Fibroblast of mammary gland (primary cell): Measurements from ENCODE around the gene ID2.
"Not testable (repeated sequence)": the region's sequence is repeated elsewhere in the genome, so short reads cannot be mapped to it uniquely, and the experiment has no call there.

ENCODE experiments used
- DNase-seq: peaks from one replicate; pipeline ENCODE4 v3.0.0-alpha.2; 2010; ENCODE audit warnings: low read depth
- H3K4me3 ChIP-seq: 2 replicates; pipeline ENCODE4 v1.5.1; 2011; ENCODE audit warnings: low read depth, mild to moderate bottlenecking, low read length, moderate library complexity; ENCODE audit not compliant: control insufficient read depth
- TF ChIP-seq, protein P1 (sequence below): conservative IDR thresholded peaks from 2 replicates; pipeline ENCODE4 v1.5.1; 2011; ENCODE audit warnings: low read depth, low read length, inconsistent platforms; ENCODE audit not compliant: control insufficient read depth, insufficient read depth

ID2 gene

DNA sequence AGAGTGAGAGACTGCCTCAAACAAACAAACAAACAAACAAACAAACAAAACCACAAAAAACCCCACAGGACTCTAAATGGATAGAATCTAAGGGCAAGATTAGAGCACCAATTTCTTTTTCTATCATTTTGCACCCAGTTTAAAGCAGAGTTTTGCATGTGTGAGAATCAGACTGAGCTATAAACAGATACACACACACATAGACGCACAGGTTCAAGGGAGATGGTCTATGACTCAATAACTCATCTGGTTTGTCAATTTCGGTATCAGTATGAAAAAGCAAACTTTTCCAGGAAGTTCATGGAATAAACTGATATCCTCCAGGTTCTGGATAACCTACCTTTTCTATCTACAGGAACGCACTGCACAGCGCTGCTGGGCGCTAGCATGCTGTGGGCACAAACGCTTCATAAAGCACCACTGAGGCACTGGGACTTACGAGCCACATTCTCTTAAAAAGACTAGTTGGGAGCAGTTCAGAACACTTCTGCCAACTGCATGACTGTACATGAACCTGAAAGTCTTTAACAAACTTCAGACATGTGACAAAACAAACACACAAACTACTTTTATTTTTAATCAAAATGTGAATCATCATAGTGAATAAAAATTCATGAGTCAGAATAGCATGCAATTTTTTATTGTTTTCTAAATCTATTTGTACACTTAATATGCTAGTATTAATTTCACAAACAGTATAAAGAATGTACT lies 46.6 kb downstream of the ID2 start:
- no peak overlapping the region for H3K4me3 ChIP-seq
- TF ChIP-seq, protein P1, sequence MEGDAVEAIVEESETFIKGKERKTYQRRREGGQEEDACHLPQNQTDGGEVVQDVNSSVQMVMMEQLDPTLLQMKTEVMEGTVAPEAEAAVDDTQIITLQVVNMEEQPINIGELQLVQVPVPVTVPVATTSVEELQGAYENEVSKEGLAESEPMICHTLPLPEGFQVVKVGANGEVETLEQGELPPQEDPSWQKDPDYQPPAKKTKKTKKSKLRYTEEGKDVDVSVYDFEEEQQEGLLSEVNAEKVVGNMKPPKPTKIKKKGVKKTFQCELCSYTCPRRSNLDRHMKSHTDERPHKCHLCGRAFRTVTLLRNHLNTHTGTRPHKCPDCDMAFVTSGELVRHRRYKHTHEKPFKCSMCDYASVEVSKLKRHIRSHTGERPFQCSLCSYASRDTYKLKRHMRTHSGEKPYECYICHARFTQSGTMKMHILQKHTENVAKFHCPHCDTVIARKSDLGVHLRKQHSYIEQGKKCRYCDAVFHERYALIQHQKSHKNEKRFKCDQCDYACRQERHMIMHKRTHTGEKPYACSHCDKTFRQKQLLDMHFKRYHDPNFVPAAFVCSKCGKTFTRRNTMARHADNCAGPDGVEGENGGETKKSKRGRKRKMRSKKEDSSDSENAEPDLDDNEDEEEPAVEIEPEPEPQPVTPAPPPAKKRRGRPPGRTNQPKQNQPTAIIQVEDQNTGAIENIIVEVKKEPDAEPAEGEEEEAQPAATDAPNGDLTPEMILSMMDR: no peak
- no peak for DNase-seq

DNA sequence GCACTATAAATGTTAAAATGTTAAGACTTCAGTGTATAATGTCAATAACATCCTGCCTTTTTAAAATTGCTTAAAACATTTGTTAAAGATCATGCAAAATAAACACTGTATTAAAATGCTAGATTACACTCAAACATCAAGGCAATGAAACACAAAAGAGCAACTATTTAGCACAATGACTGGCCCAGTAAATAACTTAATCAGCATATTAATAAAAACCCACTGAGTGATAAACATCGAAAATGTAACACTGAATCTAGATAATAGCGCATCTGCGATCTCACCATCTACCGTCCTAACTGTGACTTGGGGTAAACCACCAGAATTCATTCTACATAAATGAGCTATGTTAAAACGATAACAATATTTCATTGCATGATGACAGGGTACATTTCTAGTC lies 47.2 kb downstream of the ID2 start:
- H3K4me3 ChIP-seq, DNase-seq: not testable (repeated sequence)

DNA sequence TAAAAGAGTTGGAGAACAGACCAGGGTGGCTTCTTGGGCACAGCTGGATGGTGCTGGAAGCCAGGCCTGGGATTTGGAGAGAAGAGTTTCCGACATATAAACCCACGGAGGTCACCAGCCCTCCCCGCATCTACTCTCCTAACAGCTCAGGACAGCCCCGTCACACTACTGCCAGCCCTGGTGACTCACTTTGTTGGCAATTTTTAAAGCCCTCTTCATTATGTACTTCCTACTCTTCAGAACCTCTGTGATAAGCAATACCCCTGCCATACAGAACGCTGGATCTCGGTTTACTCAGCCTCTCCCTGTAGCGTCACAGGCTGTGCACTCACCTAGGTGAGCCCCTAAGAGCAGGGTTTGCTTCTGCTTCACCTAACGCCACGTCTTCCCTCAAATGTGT lies 48.1 kb downstream of the ID2 start:
- TF ChIP-seq, protein P1: no peak
- DNase-seq: peak; percentile 11
- H3K4me3 ChIP-seq: no peak overlapping the region

DNA sequence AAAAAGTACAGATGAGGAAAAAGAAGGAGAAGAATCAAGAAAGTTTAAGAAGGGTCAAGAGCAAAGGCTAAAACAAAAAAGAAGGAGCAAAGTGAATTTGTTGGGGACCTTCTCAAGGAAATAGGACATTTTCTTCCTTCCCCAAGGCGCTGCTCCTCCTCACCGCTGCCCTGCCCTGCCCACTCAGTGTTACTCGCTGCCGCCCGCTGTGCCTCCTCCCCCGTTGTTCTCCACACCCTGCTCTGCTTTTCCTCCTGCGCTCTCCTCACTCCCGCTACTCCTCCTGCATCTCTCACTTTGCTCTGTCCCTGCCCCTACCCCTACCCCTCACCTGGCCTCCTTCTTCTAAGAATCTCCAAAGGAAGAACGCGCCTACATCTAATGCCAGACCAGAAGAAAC lies 50.7 kb downstream of the ID2 start:
- no peak overlapping the region for H3K4me3 ChIP-seq
- no peak for DNase-seq
- TF ChIP-seq, protein P1: no peak
